ENCODE measurements around the gene KIAA1755. TPM values are rescaled to one million over a fixed set of nuclear protein-coding genes. Genes with fewer than 3 reads are reported as not detected.

Gene KIAA1755
- total and polyA plus RNA-seq, 2 donors (not counting 1 experiment from before 2014, with no cell fraction given): not detected

GRCh38 chr20:38277691-38278090, 17.2 kb upstream of the KIAA1755 start:
- no peaks in the 10 kb centered on the region for H3K9me3 Mint-ChIP-seq (ENCODE audit: insufficient read depth)
- no peak for DNase-seq
- no peaks in the 10 kb centered on the region for H3K4me1 ChIP-seq (ENCODE audit: control insufficient read depth in 2 of 2, insufficient read depth in 2 of 2, low read length in 2 of 2)
- H3K9me3 ChIP-seq (ENCODE audit: control extremely low read depth in 1 of 3, control insufficient read depth in 2 of 3, insufficient read depth in 1 of 3, low read length in 2 of 3): no peaks in the 10 kb centered on the region
- H3K27me3 ChIP-seq (replicated peaks in 1 of 4; ENCODE audit: control extremely low read depth in 1 of 4, control insufficient read depth in 3 of 4, insufficient read depth in 4 of 4, low read length in 3 of 4): no peaks in the 10 kb centered on the region
- no peaks in the 10 kb centered on the region for H3K79me2 ChIP-seq (ENCODE audit: control insufficient read depth, insufficient read depth, low read length)
- no peak overlapping the region for H3K4me2 ChIP-seq (replicated peaks; ENCODE audit: low read depth, low read length, poor library complexity, severe bottlenecking)
- no peak overlapping the region for H2AFZ ChIP-seq (ENCODE audit: insufficient read depth, low read depth, low read length, poor library complexity, severe bottlenecking)
- H4K20me1 ChIP-seq (ENCODE audit: control insufficient read depth, insufficient read depth, low read length, poor library complexity, severe bottlenecking): no peaks in the 10 kb centered on the region
- H3K4me3 ChIP-seq (ENCODE audit: control extremely low read depth in 1 of 5, extremely low read depth in 1 of 5, insufficient read depth in 1 of 5, low read depth in 2 of 5, low read length in 4 of 5): no peak overlapping the region
- H3K36me3 ChIP-seq (replicated peaks in 1 of 2; ENCODE audit: control extremely low read depth in 1 of 2, control insufficient read depth in 1 of 2, extremely low read depth in 1 of 2, insufficient read depth in 2 of 2, low read length in 1 of 2): no peaks in the 10 kb centered on the region
- ChIA-PET CTCF (no interaction called here), POLR2A (no interaction called here)
- H3K27me3 Mint-ChIP-seq: peaks cover 15% of the 10 kb centered on the region
- no peaks in the 10 kb centered on the region for H3K4me1 Mint-ChIP-seq
- no peak for ATAC-seq (ENCODE audit: low read depth)
- intact Hi-C loops (cut with micrococcal nuclease): no loop called here
- no peak overlapping the region for H3K27ac Mint-ChIP-seq
- no peak overlapping the region for H3K27ac ChIP-seq (ENCODE audit: low read length in 2 of 2)
- WGBS (ENCODE audit: insufficient coverage): no CpG with 5 or more reads among the region's 2 CpGs
- H3K9ac ChIP-seq (ENCODE audit: low read length): no peak overlapping the region
- no peak overlapping the region for H3K4me3 Mint-ChIP-seq
- no peak for TF ChIP-seq EZH2 (IDR thresholded peaks at IDR 0.05; ENCODE audit: borderline replicate concordance, insufficient read depth, low read depth, low read length, poor library complexity, severe bottlenecking)
- TF ChIP-seq CTCF (IDR thresholded peaks at IDR 0.05): no peak

- Histone ChIP-seq H3K4me3 (ENCODE audit: control extremely low read depth in 1 of 5, extremely low read depth in 1 of 5, insufficient read depth in 1 of 5, low read depth in 2 of 5, low read length in 4 of 5) (no peak overlapping the region), H4K20me1 (ENCODE audit: control insufficient read depth, insufficient read depth, low read length, poor library complexity, severe bottlenecking) (no peaks in the 10 kb centered on the region), H3K4me2 (replicated peaks; ENCODE audit: low read depth, low read length, poor library complexity, severe bottlenecking) (no peak overlapping the region), H3K4me1 (ENCODE audit: control insufficient read depth in 2 of 2, insufficient read depth in 2 of 2, low read length in 2 of 2) (no peaks in the 10 kb centered on the region), H3K9me3 (ENCODE audit: control extremely low read depth in 1 of 3, control insufficient read depth in 2 of 3, insufficient read depth in 1 of 3, low read length in 2 of 3) (no peaks in the 10 kb centered on the region), H3K27me3 (replicated peaks in 1 of 4; ENCODE audit: control extremely low read depth in 1 of 4, control insufficient read depth in 3 of 4, insufficient read depth in 4 of 4, low read length in 3 of 4) (no peaks in the 10 kb centered on the region), H3K79me2 (ENCODE audit: control insufficient read depth, insufficient read depth, low read length) (no peaks in the 10 kb centered on the region), H2AFZ (ENCODE audit: insufficient read depth, low read depth, low read length, poor library complexity, severe bottlenecking) (no peak overlapping the region), H3K27ac (ENCODE audit: low read length in 2 of 2) (no peak overlapping the region), H3K36me3 (replicated peaks in 1 of 2; ENCODE audit: control extremely low read depth in 1 of 2, control insufficient read depth in 1 of 2, extremely low read depth in 1 of 2, insufficient read depth in 2 of 2, low read length in 1 of 2) (no peaks in the 10 kb centered on the region), H3K9ac (ENCODE audit: low read length) (no peak overlapping the region)
- ChIA-PET POLR2A (no interaction called here), CTCF (no interaction called here)
- ATAC-seq (ENCODE audit: low read depth): no peak
- 93% methylated on average over 2 of the region's 5 CpGs for WGBS (ENCODE audit: insufficient coverage)
- no peak overlapping the region for H3K4me3 Mint-ChIP-seq
- DNase-seq: no peak
- no peaks in the 10 kb centered on the region for H3K9me3 Mint-ChIP-seq (ENCODE audit: insufficient read depth)
- no peak overlapping the region for H3K27ac Mint-ChIP-seq
- no peak for TF ChIP-seq CTCF (IDR thresholded peaks at IDR 0.05)
- TF ChIP-seq EZH2 (IDR thresholded peaks at IDR 0.05; ENCODE audit: borderline replicate concordance, insufficient read depth, low read depth, low read length, poor library complexity, severe bottlenecking): no peak
- H3K27me3 Mint-ChIP-seq: peaks cover 15% of the 10 kb centered on the region
- intact Hi-C loops (cut with micrococcal nuclease): no loop called here
- no peaks in the 10 kb centered on the region for H3K4me1 Mint-ChIP-seq
These were observed 16.8 kb upstream of the KIAA1755 start for GRCh38 chr20:38277285-38277684.
